Panc1 (cell line): ENCODE data around the gene ARHGAP45.

Experiments used
- CTCF ChIP-seq: fragments of 450-650 bp; IDR thresholded peaks from 2 replicates; pipeline ENCODE4 v1.5.1; 2017; ENCODE audit warnings: mild to moderate bottlenecking
- POLR2AphosphoS5 ChIP-seq: IDR thresholded peaks from 2 replicates; pipeline ENCODE4 v1.6.1; 2012; ENCODE audit warnings: mild to moderate bottlenecking, low read depth, low read length, moderate library complexity

GRCh38 chr19:1109032-1109551, 42.1 kb downstream of the ARHGAP45 start:
- no peak for TF ChIP-seq POLR2AphosphoS5
- no peak for TF ChIP-seq CTCF
